GM23338 (cell line): ENCODE data around the gene SPATA2L.

Experiments used
- CREB1 ChIP-seq: fragments of 250-450 bp; sonication (Bioruptor Pico); IDR thresholded peaks from 2 replicates; pipeline ENCODE4 v1.5.0; 2020; ENCODE audit warnings: low read depth, mild to moderate bottlenecking, moderate library complexity
- EZH2 ChIP-seq: fragments of 200-600 bp; sonication (generic); IDR thresholded peaks from one replicate; pipeline ENCODE4 v1.8.0; 2017; ENCODE audit warnings: antibody characterized with exemption, mild to moderate bottlenecking, low read depth; ENCODE audit not compliant: unreplicated experiment
- EZH2phosphoT487 ChIP-seq: fragments of 200-600 bp; sonication (generic); IDR thresholded peaks from one replicate; pipeline ENCODE4 v1.8.1; 2018; ENCODE audit warnings: antibody characterized with exemption; ENCODE audit not compliant: unreplicated experiment
- NANOG ChIP-seq: IDR thresholded peaks from 2 replicates; pipeline ENCODE4 v1.6.1; 2016; ENCODE audit warnings: antibody characterized with exemption, borderline replicate concordance
- POLR2AphosphoS5 ChIP-seq: IDR thresholded peaks from 2 replicates; pipeline ENCODE4 v1.6.1; 2016; ENCODE audit warnings: antibody characterized with exemption, low read depth
- STAT1 ChIP-seq: IDR thresholded peaks from one replicate; pipeline ENCODE4 v1.6.1; 2016; ENCODE audit warnings: antibody characterized with exemption; ENCODE audit not compliant: unreplicated experiment
- ZNF114 ChIP-seq: fragments of 250-450 bp; sonication (Bioruptor Pico); IDR thresholded peaks from 2 replicates; pipeline ENCODE4 v1.5.0; 2020; ENCODE audit warnings: mild to moderate bottlenecking, moderate library complexity
- ZNF331 ChIP-seq: fragments of 250-450 bp; sonication (Bioruptor Pico); IDR thresholded peaks from 2 replicates; pipeline ENCODE4 v1.5.0; 2020; ENCODE audit warnings: low read depth, mild to moderate bottlenecking, moderate library complexity
- TF ChIP-seq, protein P1 (sequence below), 2 experiments: fragments of 200-600 bp in 1 of 2; sonication (generic) in 1 of 2; conservative IDR thresholded peaks; 2 replicates each; pipeline versions ENCODE4 v1.5.1 to v1.6.1; 2016 to 2017; ENCODE audit warnings: antibody characterized with exemption in 2 of 2, low read depth in 2 of 2, mild to moderate bottlenecking in 2 of 2, moderate library complexity in 1 of 2
- TF ChIP-seq, protein P2 (sequence below): IDR thresholded peaks from one replicate; pipeline ENCODE4 v1.6.1; 2018; ENCODE audit warnings: antibody characterized with exemption; ENCODE audit not compliant: unreplicated experiment
- TF ChIP-seq, protein P3 (sequence below): fragments of 250-450 bp; sonication (Bioruptor Pico); IDR thresholded peaks from 2 replicates; pipeline ENCODE4 v1.5.0; 2020; ENCODE audit warnings: mild to moderate bottlenecking, moderate library complexity
- TF ChIP-seq, protein P4 (sequence below): IDR thresholded peaks from 2 replicates; pipeline ENCODE4 v1.6.1; 2016; ENCODE audit warnings: antibody characterized with exemption

DNA sequence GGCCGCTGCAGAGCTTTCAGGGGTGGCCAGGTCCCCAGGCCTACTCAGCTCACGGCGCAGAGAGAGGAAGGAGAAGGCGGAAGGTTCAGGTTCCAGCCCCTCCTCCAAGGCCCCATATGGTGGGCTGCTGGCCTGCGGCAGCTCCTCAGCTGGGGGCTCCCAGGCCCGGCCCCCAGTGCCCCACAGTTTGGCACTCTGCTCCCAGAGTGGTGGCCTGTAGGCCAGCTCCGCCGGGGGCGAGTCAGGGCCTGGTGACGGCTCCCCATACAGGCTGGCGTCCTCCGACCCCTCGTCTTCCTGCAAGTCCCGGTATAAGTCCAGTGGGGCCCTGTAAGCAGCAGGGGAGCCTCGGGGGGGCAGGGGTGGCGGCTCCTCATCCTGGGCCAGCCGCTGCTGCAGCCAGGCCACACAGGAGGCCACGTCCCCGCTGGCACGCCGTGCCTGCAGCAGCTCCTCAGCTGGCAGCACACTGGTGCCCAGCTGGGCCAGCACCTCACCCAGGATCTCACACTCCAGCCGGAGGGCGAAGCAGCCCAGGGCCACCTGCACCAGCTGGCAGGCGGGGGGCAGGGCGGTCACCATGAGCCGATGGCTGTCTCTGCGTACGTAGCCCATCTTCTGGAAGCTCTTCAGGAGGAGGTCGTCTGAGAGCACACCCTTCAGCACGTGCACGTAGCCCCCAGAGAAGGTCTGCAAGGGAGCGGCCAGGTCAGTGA, 3.7 kb downstream of the SPATA2L start:
- TF ChIP-seq, protein P1, sequence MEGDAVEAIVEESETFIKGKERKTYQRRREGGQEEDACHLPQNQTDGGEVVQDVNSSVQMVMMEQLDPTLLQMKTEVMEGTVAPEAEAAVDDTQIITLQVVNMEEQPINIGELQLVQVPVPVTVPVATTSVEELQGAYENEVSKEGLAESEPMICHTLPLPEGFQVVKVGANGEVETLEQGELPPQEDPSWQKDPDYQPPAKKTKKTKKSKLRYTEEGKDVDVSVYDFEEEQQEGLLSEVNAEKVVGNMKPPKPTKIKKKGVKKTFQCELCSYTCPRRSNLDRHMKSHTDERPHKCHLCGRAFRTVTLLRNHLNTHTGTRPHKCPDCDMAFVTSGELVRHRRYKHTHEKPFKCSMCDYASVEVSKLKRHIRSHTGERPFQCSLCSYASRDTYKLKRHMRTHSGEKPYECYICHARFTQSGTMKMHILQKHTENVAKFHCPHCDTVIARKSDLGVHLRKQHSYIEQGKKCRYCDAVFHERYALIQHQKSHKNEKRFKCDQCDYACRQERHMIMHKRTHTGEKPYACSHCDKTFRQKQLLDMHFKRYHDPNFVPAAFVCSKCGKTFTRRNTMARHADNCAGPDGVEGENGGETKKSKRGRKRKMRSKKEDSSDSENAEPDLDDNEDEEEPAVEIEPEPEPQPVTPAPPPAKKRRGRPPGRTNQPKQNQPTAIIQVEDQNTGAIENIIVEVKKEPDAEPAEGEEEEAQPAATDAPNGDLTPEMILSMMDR (conservative IDR thresholded peaks at IDR 0.05; ENCODE audit: low read depth in 2 of 2), result no peak
- TF ChIP-seq EZH2phosphoT487, result no peak
- no peak for TF ChIP-seq EZH2
- TF ChIP-seq ZNF114 (CRISPR knock-in tag), result no peak
- no peak for TF ChIP-seq ZNF331 (CRISPR knock-in tag)
- TF ChIP-seq POLR2AphosphoS5, result no peak
- TF ChIP-seq, protein P2, sequence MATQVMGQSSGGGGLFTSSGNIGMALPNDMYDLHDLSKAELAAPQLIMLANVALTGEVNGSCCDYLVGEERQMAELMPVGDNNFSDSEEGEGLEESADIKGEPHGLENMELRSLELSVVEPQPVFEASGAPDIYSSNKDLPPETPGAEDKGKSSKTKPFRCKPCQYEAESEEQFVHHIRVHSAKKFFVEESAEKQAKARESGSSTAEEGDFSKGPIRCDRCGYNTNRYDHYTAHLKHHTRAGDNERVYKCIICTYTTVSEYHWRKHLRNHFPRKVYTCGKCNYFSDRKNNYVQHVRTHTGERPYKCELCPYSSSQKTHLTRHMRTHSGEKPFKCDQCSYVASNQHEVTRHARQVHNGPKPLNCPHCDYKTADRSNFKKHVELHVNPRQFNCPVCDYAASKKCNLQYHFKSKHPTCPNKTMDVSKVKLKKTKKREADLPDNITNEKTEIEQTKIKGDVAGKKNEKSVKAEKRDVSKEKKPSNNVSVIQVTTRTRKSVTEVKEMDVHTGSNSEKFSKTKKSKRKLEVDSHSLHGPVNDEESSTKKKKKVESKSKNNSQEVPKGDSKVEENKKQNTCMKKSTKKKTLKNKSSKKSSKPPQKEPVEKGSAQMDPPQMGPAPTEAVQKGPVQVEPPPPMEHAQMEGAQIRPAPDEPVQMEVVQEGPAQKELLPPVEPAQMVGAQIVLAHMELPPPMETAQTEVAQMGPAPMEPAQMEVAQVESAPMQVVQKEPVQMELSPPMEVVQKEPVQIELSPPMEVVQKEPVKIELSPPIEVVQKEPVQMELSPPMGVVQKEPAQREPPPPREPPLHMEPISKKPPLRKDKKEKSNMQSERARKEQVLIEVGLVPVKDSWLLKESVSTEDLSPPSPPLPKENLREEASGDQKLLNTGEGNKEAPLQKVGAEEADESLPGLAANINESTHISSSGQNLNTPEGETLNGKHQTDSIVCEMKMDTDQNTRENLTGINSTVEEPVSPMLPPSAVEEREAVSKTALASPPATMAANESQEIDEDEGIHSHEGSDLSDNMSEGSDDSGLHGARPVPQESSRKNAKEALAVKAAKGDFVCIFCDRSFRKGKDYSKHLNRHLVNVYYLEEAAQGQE, result no peak
- TF ChIP-seq CREB1 (CRISPR knock-in tag), result no peak
- TF ChIP-seq, protein P3, sequence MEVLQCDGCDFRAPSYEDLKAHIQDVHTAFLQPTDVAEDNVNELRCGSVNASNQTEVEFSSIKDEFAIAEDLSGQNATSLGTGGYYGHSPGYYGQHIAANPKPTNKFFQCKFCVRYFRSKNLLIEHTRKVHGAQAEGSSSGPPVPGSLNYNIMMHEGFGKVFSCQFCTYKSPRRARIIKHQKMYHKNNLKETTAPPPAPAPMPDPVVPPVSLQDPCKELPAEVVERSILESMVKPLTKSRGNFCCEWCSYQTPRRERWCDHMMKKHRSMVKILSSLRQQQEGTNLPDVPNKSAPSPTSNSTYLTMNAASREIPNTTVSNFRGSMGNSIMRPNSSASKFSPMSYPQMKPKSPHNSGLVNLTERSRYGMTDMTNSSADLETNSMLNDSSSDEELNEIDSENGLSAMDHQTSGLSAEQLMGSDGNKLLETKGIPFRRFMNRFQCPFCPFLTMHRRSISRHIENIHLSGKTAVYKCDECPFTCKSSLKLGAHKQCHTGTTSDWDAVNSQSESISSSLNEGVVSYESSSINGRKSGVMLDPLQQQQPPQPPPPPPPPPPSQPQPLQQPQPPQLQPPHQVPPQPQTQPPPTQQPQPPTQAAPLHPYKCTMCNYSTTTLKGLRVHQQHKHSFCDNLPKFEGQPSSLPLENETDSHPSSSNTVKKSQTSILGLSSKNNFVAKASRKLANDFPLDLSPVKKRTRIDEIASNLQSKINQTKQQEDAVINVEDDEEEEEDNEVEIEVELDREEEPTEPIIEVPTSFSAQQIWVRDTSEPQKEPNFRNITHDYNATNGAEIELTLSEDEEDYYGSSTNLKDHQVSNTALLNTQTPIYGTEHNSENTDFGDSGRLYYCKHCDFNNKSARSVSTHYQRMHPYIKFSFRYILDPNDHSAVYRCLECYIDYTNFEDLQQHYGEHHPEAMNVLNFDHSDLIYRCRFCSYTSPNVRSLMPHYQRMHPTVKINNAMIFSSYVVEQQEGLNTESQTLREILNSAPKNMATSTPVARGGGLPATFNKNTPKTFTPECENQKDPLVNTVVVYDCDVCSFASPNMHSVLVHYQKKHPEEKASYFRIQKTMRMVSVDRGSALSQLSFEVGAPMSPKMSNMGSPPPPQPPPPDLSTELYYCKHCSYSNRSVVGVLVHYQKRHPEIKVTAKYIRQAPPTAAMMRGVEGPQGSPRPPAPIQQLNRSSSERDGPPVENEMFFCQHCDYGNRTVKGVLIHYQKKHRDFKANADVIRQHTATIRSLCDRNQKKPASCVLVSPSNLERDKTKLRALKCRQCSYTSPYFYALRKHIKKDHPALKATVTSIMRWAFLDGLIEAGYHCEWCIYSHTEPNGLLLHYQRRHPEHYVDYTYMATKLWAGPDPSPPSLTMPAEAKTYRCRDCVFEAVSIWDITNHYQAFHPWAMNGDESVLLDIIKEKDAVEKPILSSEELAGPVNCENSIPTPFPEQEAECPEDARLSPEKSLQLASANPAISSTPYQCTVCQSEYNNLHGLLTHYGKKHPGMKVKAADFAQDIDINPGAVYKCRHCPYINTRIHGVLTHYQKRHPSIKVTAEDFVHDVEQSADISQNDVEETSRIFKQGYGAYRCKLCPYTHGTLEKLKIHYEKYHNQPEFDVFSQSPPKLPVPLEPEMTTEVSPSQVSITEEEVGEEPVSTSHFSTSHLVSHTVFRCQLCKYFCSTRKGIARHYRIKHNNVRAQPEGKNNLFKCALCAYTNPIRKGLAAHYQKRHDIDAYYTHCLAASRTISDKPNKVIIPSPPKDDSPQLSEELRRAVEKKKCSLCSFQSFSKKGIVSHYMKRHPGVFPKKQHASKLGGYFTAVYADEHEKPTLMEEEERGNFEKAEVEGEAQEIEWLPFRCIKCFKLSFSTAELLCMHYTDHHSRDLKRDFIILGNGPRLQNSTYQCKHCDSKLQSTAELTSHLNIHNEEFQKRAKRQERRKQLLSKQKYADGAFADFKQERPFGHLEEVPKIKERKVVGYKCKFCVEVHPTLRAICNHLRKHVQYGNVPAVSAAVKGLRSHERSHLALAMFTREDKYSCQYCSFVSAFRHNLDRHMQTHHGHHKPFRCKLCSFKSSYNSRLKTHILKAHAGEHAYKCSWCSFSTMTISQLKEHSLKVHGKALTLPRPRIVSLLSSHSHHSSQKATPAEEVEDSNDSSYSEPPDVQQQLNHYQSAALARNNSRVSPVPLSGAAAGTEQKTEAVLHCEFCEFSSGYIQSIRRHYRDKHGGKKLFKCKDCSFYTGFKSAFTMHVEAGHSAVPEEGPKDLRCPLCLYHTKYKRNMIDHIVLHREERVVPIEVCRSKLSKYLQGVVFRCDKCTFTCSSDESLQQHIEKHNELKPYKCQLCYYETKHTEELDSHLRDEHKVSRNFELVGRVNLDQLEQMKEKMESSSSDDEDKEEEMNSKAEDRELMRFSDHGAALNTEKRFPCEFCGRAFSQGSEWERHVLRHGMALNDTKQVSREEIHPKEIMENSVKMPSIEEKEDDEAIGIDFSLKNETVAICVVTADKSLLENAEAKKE (CRISPR knock-in tag), result no peak
- TF ChIP-seq NANOG, result no peak
- no peak for TF ChIP-seq STAT1
- TF ChIP-seq, protein P4, sequence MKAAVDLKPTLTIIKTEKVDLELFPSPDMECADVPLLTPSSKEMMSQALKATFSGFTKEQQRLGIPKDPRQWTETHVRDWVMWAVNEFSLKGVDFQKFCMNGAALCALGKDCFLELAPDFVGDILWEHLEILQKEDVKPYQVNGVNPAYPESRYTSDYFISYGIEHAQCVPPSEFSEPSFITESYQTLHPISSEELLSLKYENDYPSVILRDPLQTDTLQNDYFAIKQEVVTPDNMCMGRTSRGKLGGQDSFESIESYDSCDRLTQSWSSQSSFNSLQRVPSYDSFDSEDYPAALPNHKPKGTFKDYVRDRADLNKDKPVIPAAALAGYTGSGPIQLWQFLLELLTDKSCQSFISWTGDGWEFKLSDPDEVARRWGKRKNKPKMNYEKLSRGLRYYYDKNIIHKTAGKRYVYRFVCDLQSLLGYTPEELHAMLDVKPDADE, result no peak
